ENCODE measurements around the gene GAREM2. TPM values are rescaled to one million over a fixed set of nuclear protein-coding genes. Genes with fewer than 3 reads are reported as not detected.

GAREM2 gene
- total RNA-seq, 1 experiment from 2014 or later: 2.8 TPM

GRCh38 chr2:26203906-26204305 is 31.0 kb downstream of the GAREM2 start:
- CTCF ChIA-PET: no interaction called here
- H3K27ac ChIP-seq (ENCODE audit: low read depth, low read length, poor library complexity, severe bottlenecking): no peak overlapping the region
- TF ChIP-seq EZH2 (IDR thresholded peaks at IDR 0.05; ENCODE audit: borderline replicate concordance, low read depth, low read length, poor library complexity, severe bottlenecking): no peak
- TF ChIP-seq CTCF (conservative IDR thresholded peaks at IDR 0.05; ENCODE audit: low read depth, low read length): no peak
- no peaks in the 10 kb centered on the region for H3K4me1 ChIP-seq (ENCODE audit: insufficient read depth, low read length, poor library complexity, severe bottlenecking)
- peaks cover 61% of the 10 kb centered on the region for H3K36me3 ChIP-seq (ENCODE audit: insufficient read depth, low read length, poor library complexity, severe bottlenecking)
- POLR2A ChIA-PET (ENCODE audit: low non-redundant PET): no interaction called here
- intact Hi-C loops (cut with micrococcal nuclease; ENCODE audit: unreplicated experiment): no loop called here
- H3K27me3 ChIP-seq (replicated peaks; ENCODE audit: insufficient read depth, low read depth, low read length, poor library complexity): no peaks in the 10 kb centered on the region
- DNase-seq (ENCODE audit: low spot score): no peak
- H3K9me3 ChIP-seq (ENCODE audit: low read depth, low read length, poor library complexity, severe bottlenecking): no peaks in the 10 kb centered on the region
- BruUV-seq (replicated peaks): no TSS peak
- H3K4me3 ChIP-seq (ENCODE audit: low read depth, low read length, poor library complexity, severe bottlenecking): no peak overlapping the region

DNA sequence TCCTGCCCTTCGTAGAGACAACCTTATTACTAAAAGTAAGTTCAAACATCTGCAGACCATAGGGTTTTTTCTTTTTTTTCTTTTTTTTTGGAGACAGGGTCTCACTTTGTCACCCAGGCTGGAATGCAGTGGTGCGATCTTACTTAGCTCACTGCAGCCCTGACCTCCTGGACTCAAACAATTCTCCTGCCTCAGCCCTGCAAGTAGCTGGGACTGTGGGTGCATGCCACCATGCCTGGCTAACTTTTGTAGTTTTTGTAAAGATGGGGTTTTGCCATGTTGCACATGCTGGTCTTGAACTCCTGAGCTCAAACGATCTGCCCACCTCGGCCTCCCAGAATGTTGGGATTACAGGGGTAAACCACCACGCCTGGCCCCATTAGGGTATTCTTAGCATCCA is 39.1 kb downstream of the GAREM2 start:
- Histone ChIP-seq H3K4me1 (ENCODE audit: insufficient read depth, low read length, poor library complexity, severe bottlenecking) (no peaks in the 10 kb centered on the region), H3K27ac (ENCODE audit: low read depth, low read length, poor library complexity, severe bottlenecking) (no peak overlapping the region), H3K27me3 (replicated peaks; ENCODE audit: insufficient read depth, low read depth, low read length, poor library complexity) (no peaks in the 10 kb centered on the region), H3K9me3 (ENCODE audit: low read depth, low read length, poor library complexity, severe bottlenecking) (no peaks in the 10 kb centered on the region), H3K4me3 (ENCODE audit: low read depth, low read length, poor library complexity, severe bottlenecking) (no peak overlapping the region), H3K36me3 (ENCODE audit: insufficient read depth, low read length, poor library complexity, severe bottlenecking) (peaks cover 77% of the 10 kb centered on the region)
- no TSS peak for BruUV-seq (replicated peaks)
- intact Hi-C loops (cut with micrococcal nuclease; ENCODE audit: unreplicated experiment): no loop called here
- POLR2A ChIA-PET (ENCODE audit: low non-redundant PET): no interaction called here
- no peak for DNase-seq (ENCODE audit: low spot score)
- TF ChIP-seq EZH2 (IDR thresholded peaks at IDR 0.05; ENCODE audit: borderline replicate concordance, low read depth, low read length, poor library complexity, severe bottlenecking) (no peak), CTCF (conservative IDR thresholded peaks at IDR 0.05; ENCODE audit: low read depth, low read length) (no peak)
- CTCF ChIA-PET: no interaction called here

- POLR2A ChIA-PET (ENCODE audit: low non-redundant PET): no interaction called here
- Histone ChIP-seq H3K36me3 (ENCODE audit: insufficient read depth, low read length, poor library complexity, severe bottlenecking) (peaks cover 68% of the 10 kb centered on the region), H3K9me3 (ENCODE audit: low read depth, low read length, poor library complexity, severe bottlenecking) (peaks cover 10% of the 10 kb centered on the region), H3K27ac (ENCODE audit: low read depth, low read length, poor library complexity, severe bottlenecking) (no peak overlapping the region), H3K4me1 (ENCODE audit: insufficient read depth, low read length, poor library complexity, severe bottlenecking) (no peaks in the 10 kb centered on the region), H3K27me3 (replicated peaks; ENCODE audit: insufficient read depth, low read depth, low read length, poor library complexity) (no peaks in the 10 kb centered on the region), H3K4me3 (ENCODE audit: low read depth, low read length, poor library complexity, severe bottlenecking) (no peak overlapping the region)
- BruUV-seq (replicated peaks): no TSS peak
- TF ChIP-seq EZH2 (IDR thresholded peaks at IDR 0.05; ENCODE audit: borderline replicate concordance, low read depth, low read length, poor library complexity, severe bottlenecking) (no peak), CTCF (conservative IDR thresholded peaks at IDR 0.05; ENCODE audit: low read depth, low read length) (no peak)
- CTCF ChIA-PET: no interaction called here
- no peak for DNase-seq (ENCODE audit: low spot score)
- intact Hi-C loops (cut with micrococcal nuclease; ENCODE audit: unreplicated experiment): no loop called here
Observed at GRCh38 chr2:26214759-26215158, 41.9 kb downstream of the GAREM2 start.

Measured in A673 (cell line).